HG02884 (cell line): ENCODE measurements around the gene SMTN.

Experiments
- ATAC-seq: cut with Tn5 transposase; IDR thresholded peaks from one replicate; pipeline ENCODE4 v1.9.1; 2021; ENCODE audit warnings: mild to moderate bottlenecking, moderate library complexity; ENCODE audit not compliant: unreplicated experiment

Gene SMTN

DNA sequence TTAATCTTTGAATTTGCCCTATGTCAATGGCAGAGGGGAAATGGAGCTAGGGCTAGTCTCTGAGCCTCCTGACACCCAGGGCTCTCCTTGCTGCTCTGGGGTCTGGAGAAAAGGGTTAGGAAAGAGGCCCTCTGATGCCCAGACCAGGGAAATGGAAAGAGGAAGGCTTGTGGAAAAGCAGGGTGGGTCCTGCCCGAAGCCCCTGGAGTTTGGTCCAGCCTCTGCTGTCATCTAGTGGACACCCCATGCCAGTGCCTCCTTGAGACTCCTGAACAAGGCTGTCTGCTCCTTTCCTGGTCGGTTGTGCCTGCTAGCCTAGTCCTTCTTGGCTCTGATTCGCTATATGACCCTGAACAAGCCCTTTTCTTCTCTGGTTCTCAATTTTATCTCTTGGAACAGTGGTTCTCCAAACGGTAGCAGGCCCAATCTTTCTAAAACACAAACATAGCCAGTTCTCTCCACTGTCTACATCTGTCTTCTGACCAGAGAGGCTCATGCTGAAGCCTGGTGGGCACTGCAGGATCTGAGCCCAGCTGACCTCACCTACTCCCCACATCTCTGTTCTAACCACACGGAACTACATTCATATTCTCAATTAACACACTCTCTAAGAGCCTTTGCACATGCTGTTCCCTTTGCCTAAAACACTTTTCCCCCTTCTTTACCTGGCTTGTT lies 68.0 kb downstream of the SMTN start:
- ATAC-seq = no peak

DNA sequence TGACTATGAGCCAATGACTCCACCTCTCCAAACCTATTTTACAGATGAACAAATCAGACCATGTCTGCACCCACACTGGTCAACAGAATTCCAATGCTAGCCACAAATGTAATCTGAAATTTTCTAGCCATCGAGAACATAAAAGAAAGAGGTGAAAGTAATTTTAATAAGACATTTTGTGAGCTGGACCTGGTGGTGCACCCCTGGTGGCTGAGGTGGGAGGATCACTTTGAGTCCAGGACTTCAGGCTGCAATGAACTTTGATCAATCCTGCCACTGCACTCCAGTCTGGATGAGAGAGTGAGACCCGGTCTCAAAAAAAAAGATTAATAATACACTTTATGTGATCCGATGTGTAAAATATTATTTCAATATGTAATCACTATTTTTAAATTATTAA lies 69.5 kb downstream of the SMTN start:
- no peak for ATAC-seq

DNA sequence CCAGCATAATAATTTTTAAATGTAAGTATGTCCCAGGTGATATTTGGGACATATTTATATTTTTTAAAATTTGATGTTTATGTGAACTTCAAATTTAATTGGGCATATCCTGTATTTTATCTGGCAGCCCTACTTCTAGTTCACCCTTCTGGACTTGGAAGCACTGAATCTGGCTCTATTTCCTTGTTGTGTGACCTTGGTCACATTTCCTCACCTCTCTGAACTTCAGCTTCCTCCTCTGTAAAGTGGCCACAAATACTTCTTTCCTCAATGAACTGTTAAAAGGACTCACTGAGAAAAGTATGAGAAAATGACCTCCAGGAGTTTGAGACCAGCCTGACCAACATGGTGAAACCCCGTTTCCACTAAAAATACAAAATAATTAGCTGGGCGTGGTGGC lies 70.8 kb downstream of the SMTN start:
- ATAC-seq = no peak

GRCh38 chr22:31153357-31153756 lies 72.2 kb downstream of the SMTN start:
- ATAC-seq = no peak
